ENCODE measurements around the gene COA1.

GRCh38 chr7:43652364-43652763 is 77.0 kb downstream of the COA1 start:
- TF ChIP-seq CTCF (conservative IDR thresholded peaks at IDR 0.05) (no peak), EZH2 (IDR thresholded peaks at IDR 0.05; ENCODE audit: low read depth) (no peak)
